HEK293 (cell line): ENCODE measurements around the gene PIWIL1.

ENCODE experiments used
- CTCF ChIA-PET: fragments of 350-600 bp; formaldehyde crosslinking; extraction: SDS; loops from one replicate; lab custom pipeline; 2021; ENCODE audit warnings: antibody characterized with exemption; lab: Yijun Ruan, JAX
- POLR2A ChIA-PET: fragments of 300-600 bp; formaldehyde crosslinking; extraction: SDS; loops from one replicate; lab custom pipeline; 2020; ENCODE audit warnings: antibody characterized with exemption, inconsistent platforms; lab: Yijun Ruan, JAX
- H3K27ac ChIP-seq: fragments of 200-500 bp; sonication (Bioruptor generic); 2 replicates; pipeline ENCODE4 v1.5.1; 2014; ENCODE audit warnings: low read depth, low read length, control low read depth, inconsistent platforms; ENCODE audit errors: extremely low read depth
- H3K36me3 ChIP-seq, 2 experiments: fragments of 200-500 bp in 1 of 2; sonication (Bioruptor generic) in 1 of 2; 1 replicate in 1 of 2; 2 replicates in 1 of 2; pipeline ENCODE4 v1.5.1; 2014 to 2017; ENCODE audit warnings: inconsistent platforms in 2 of 2, low read length in 2 of 2; ENCODE audit not compliant: control insufficient read depth in 2 of 2, insufficient read depth in 1 of 2
- H3K4me1 ChIP-seq: fragments of 200-500 bp; sonication (Bioruptor generic); 2 replicates; pipeline ENCODE4 v1.5.1; 2014; ENCODE audit warnings: mild to moderate bottlenecking, low read length, inconsistent platforms; ENCODE audit not compliant: control insufficient read depth, insufficient read depth
- H3K4me3 ChIP-seq: 2 replicates; pipeline ENCODE4 v1.5.1; 2011; ENCODE audit warnings: low read depth, mild to moderate bottlenecking, control low read depth, low read length, moderate library complexity
- H3K9me3 ChIP-seq: fragments of 200-500 bp; sonication (Bioruptor generic); 2 replicates; pipeline ENCODE4 v1.5.1; 2014; ENCODE audit warnings: low read depth, low read length, inconsistent platforms; ENCODE audit not compliant: control insufficient read depth, insufficient read depth
- HOXA7 ChIP-seq: sonication (generic); formaldehyde crosslinking; IDR thresholded peaks from 2 replicates; pipeline ENCODE4 v1.8.1; 2022; ENCODE audit warnings: missing genetic modification reagents, borderline replicate concordance
- KLF10 ChIP-seq: fragments of 450-650 bp; IDR thresholded peaks from 2 replicates; pipeline ENCODE4 v1.5.1; 2018; ENCODE audit warnings: missing biosample characterization, mild to moderate bottlenecking, missing genetic modification characterization
- KLF9 ChIP-seq: fragments of 450-650 bp; formaldehyde crosslinking; IDR thresholded peaks from 2 replicates; pipeline ENCODE4 v1.5.1; 2016; ENCODE audit warnings: missing biosample characterization, missing genetic modification characterization, low read depth
- SP2 ChIP-seq: fragments of 450-650 bp; formaldehyde crosslinking; IDR thresholded peaks from 2 replicates; pipeline ENCODE4 v1.5.1; 2016; ENCODE audit warnings: missing biosample characterization, missing genetic modification characterization
- SP3 ChIP-seq: fragments of 450-650 bp; formaldehyde crosslinking; IDR thresholded peaks from 2 replicates; pipeline ENCODE4 v1.5.1; 2016; ENCODE audit warnings: missing biosample characterization, missing genetic modification characterization
- ZNF133 ChIP-seq: fragments of 450-650 bp; formaldehyde crosslinking; IDR thresholded peaks from 2 replicates; pipeline ENCODE4 v1.5.1; 2016; ENCODE audit warnings: missing biosample characterization, missing genetic modification characterization
- ZNF174 ChIP-seq: fragments of 450-650 bp; formaldehyde crosslinking; IDR thresholded peaks from 2 replicates; pipeline ENCODE4 v1.5.0; 2017; ENCODE audit warnings: missing biosample characterization, mild to moderate bottlenecking, missing genetic modification characterization
- ZNF544 ChIP-seq: fragments of 450-650 bp; formaldehyde crosslinking; IDR thresholded peaks from 2 replicates; pipeline ENCODE4 v1.5.0; 2017; ENCODE audit warnings: missing biosample characterization, missing genetic modification characterization
- ZNF600 ChIP-seq: fragments of 450-650 bp; formaldehyde crosslinking; IDR thresholded peaks from 2 replicates; pipeline ENCODE4 v1.5.1; 2016; ENCODE audit warnings: missing biosample characterization, missing genetic modification characterization
- ZNF624 ChIP-seq: fragments of 450-650 bp; formaldehyde crosslinking; IDR thresholded peaks from 2 replicates; pipeline ENCODE4 v1.5.1; 2017; ENCODE audit warnings: missing biosample characterization, missing genetic modification characterization
- ZNF76 ChIP-seq: fragments of 450-650 bp; formaldehyde crosslinking; IDR thresholded peaks from 2 replicates; pipeline ENCODE4; 2016; ENCODE audit warnings: low read depth, missing biosample characterization, missing genetic modification characterization, borderline replicate concordance
- TF ChIP-seq, protein P1 (sequence below): fragments of 450-650 bp; formaldehyde crosslinking; IDR thresholded peaks from 2 replicates; pipeline ENCODE4 v1.5.1; 2016; ENCODE audit warnings: missing biosample characterization, missing genetic modification characterization
- TF ChIP-seq, protein P2 (sequence below): fragments of 450-650 bp; formaldehyde crosslinking; IDR thresholded peaks from 2 replicates; pipeline ENCODE4 v1.5.1; 2016; ENCODE audit warnings: missing biosample characterization, missing genetic modification characterization, borderline replicate concordance
- TF ChIP-seq, protein P3 (sequence below): fragments of 450-650 bp; formaldehyde crosslinking; IDR thresholded peaks from 2 replicates; pipeline ENCODE4 v1.5.1; 2016; ENCODE audit warnings: missing biosample characterization, missing genetic modification characterization
- TF ChIP-seq, protein P4 (sequence below): fragments of 450-650 bp; IDR thresholded peaks from 2 replicates; pipeline ENCODE4 v1.5.1; 2018; ENCODE audit warnings: missing biosample characterization, mild to moderate bottlenecking, missing genetic modification characterization
- TF ChIP-seq, protein P5 (sequence below): fragments of 450-650 bp; formaldehyde crosslinking; IDR thresholded peaks from 2 replicates; pipeline ENCODE4 v1.5.1; 2016; ENCODE audit warnings: missing biosample characterization, missing genetic modification characterization
- TF ChIP-seq, protein P6 (sequence below): fragments of 450-650 bp; formaldehyde crosslinking; IDR thresholded peaks from 2 replicates; pipeline ENCODE4 v1.5.1; 2016; ENCODE audit warnings: missing biosample characterization, missing genetic modification characterization
- TF ChIP-seq, protein P7 (sequence below): fragments of 450-650 bp; formaldehyde crosslinking; IDR thresholded peaks from 2 replicates; pipeline ENCODE4 v1.5.0; 2017; ENCODE audit warnings: missing biosample characterization, missing genetic modification characterization, borderline replicate concordance

The PIWIL1 gene

DNA sequence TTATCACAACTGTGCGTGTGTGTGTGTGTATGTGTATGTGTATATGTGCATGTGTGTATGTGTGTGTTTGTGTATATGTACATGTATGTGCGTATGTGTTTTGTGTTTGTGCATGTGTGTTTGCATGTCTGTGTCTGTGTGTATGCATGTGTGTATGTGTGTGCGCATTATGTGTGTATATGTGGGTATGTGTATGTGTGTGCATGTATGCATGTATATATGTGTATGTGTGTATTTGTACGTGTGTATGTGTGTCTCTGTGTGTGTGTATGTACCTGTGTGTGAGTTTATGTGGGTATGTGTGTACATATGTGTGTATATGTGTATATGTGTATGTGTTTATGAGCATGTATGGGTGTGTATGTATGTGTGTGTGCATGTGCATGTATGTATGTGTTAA is 37.6 kb upstream of the PIWIL1 start (continued):
- TF ChIP-seq, protein P1, sequence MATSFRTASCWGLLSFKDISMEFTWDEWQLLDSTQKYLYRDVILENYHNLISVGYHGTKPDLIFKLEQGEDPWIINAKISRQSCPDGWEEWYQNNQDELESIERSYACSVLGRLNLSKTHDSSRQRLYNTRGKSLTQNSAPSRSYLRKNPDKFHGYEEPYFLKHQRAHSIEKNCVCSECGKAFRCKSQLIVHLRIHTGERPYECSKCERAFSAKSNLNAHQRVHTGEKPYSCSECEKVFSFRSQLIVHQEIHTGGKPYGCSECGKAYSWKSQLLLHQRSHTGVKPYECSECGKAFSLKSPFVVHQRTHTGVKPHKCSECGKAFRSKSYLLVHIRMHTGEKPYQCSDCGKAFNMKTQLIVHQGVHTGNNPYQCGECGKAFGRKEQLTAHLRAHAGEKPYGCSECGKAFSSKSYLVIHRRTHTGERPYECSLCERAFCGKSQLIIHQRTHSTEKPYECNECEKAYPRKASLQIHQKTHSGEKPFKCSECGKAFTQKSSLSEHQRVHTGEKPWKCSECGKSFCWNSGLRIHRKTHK (tag by site-specific recombination): no peak
- TF ChIP-seq, protein P2, sequence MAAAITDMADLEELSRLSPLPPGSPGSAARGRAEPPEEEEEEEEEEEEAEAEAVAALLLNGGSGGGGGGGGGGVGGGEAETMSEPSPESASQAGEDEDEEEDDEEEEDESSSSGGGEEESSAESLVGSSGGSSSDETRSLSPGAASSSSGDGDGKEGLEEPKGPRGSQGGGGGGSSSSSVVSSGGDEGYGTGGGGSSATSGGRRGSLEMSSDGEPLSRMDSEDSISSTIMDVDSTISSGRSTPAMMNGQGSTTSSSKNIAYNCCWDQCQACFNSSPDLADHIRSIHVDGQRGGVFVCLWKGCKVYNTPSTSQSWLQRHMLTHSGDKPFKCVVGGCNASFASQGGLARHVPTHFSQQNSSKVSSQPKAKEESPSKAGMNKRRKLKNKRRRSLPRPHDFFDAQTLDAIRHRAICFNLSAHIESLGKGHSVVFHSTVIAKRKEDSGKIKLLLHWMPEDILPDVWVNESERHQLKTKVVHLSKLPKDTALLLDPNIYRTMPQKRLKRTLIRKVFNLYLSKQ: no peak
- TF ChIP-seq KLF9 (tag by site-specific recombination): no peak
- no peak for TF ChIP-seq SP3 (tag by site-specific recombination)
- TF ChIP-seq, protein P3, sequence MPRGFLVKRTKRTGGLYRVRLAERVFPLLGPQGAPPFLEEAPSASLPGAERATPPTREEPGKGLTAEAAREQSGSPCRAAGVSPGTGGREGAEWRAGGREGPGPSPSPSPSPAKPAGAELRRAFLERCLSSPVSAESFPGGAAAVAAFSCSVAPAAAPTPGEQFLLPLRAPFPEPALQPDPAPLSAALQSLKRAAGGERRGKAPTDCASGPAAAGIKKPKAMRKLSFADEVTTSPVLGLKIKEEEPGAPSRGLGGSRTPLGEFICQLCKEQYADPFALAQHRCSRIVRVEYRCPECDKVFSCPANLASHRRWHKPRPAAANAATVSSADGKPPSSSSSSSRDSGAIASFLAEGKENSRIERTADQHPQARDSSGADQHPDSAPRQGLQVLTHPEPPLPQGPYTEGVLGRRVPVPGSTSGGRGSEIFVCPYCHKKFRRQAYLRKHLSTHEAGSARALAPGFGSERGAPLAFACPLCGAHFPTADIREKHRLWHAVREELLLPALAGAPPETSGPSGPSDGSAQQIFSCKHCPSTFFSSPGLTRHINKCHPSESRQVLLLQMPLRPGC (tag by site-specific recombination): no peak
- TF ChIP-seq ZNF76 (tag by site-specific recombination): no peak
- no peak for TF ChIP-seq KLF10 (tag by site-specific recombination)
- no peak for TF ChIP-seq SP2
- TF ChIP-seq, protein P4, sequence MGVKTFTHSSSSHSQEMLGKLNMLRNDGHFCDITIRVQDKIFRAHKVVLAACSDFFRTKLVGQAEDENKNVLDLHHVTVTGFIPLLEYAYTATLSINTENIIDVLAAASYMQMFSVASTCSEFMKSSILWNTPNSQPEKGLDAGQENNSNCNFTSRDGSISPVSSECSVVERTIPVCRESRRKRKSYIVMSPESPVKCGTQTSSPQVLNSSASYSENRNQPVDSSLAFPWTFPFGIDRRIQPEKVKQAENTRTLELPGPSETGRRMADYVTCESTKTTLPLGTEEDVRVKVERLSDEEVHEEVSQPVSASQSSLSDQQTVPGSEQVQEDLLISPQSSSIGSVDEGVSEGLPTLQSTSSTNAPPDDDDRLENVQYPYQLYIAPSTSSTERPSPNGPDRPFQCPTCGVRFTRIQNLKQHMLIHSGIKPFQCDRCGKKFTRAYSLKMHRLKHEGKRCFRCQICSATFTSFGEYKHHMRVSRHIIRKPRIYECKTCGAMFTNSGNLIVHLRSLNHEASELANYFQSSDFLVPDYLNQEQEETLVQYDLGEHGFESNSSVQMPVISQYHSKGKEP (tag by site-specific recombination): no peak
- no peak for TF ChIP-seq ZNF133
- TF ChIP-seq, protein P5, sequence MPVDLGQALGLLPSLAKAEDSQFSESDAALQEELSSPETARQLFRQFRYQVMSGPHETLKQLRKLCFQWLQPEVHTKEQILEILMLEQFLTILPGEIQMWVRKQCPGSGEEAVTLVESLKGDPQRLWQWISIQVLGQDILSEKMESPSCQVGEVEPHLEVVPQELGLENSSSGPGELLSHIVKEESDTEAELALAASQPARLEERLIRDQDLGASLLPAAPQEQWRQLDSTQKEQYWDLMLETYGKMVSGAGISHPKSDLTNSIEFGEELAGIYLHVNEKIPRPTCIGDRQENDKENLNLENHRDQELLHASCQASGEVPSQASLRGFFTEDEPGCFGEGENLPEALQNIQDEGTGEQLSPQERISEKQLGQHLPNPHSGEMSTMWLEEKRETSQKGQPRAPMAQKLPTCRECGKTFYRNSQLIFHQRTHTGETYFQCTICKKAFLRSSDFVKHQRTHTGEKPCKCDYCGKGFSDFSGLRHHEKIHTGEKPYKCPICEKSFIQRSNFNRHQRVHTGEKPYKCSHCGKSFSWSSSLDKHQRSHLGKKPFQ (tag by site-specific recombination): no peak
- no peak for TF ChIP-seq ZNF174
- TF ChIP-seq, all 188 proteins: peak for 0

DNA sequence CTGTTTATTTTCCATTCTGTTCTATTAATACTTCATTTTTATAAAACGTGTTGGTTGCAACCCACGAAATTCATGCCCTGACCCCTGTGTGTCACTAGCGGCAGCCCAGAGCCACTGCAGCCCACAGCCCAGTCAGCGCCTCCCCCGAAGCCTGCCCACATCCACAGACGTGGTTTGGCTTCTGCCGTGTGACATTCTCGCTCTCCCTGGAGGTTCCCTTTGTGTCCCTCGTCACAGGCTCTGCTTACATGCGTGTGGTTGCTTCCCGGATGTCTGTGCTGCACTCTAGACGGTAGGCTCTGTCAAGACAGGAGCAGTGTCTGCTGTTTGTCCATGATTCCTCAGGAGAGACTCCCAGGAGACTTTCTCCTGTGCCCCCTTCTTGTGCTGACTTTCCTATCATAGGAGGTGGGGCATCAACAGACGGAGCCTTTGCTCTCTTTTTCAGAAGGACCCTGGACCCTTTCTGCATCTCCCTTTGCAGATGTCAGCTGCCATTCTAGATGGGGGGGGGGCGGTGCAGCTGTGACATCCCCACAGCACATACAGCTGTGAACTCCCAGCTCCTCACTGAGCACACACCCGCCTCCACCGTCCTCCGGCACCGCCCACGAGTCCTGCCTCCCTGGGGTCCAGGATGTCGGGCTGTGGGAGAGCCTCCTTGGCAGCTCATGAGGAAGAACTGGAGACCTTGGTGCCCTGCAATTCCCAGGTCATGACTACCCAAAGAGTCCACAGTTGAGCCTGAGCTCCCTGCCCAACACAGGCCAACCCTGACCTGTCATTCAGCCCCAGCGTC is 36.8 kb upstream of the PIWIL1 start:
- CTCF ChIA-PET: no interaction called here
- Histone ChIP-seq H3K9me3 (no peaks in the 10 kb centered on the region), H3K36me3 (no peaks in the 10 kb centered on the region), H3K4me1 (no peaks in the 10 kb centered on the region), H3K4me3 (no peak overlapping the region), H3K27ac (no peak overlapping the region)
- POLR2A ChIA-PET: no interaction called here
- TF ChIP-seq, protein P6, sequence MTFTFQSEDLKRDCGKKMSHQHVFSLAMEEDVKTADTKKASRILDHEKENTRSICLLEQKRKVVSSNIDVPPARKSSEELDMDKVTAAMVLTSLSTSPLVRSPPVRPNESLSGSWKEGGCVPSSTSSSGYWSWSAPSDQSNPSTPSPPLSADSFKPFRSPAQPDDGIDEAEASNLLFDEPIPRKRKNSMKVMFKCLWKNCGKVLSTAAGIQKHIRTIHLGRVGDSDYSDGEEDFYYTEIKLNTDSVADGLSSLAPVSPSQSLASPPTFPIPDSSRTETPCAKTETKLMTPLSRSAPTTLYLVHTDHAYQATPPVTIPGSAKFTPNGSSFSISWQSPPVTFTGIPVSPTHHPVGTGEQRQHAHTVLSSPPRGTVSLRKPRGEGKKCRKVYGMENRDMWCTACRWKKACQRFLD: no peak
- TF ChIP-seq, protein P7, sequence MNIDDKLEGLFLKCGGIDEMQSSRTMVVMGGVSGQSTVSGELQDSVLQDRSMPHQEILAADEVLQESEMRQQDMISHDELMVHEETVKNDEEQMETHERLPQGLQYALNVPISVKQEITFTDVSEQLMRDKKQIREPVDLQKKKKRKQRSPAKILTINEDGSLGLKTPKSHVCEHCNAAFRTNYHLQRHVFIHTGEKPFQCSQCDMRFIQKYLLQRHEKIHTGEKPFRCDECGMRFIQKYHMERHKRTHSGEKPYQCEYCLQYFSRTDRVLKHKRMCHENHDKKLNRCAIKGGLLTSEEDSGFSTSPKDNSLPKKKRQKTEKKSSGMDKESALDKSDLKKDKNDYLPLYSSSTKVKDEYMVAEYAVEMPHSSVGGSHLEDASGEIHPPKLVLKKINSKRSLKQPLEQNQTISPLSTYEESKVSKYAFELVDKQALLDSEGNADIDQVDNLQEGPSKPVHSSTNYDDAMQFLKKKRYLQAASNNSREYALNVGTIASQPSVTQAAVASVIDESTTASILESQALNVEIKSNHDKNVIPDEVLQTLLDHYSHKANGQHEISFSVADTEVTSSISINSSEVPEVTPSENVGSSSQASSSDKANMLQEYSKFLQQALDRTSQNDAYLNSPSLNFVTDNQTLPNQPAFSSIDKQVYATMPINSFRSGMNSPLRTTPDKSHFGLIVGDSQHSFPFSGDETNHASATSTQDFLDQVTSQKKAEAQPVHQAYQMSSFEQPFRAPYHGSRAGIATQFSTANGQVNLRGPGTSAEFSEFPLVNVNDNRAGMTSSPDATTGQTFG (tag by site-specific recombination): no peak
- TF ChIP-seq ZNF624 (tag by site-specific recombination) (no peak), HOXA7 (no peak), ZNF600 (no peak), ZNF544 (tag by site-specific recombination) (no peak)
